IMR-90 (cell line): ENCODE results near the gene MTTP. TPM values are rescaled to one million over a fixed set of nuclear protein-coding genes. Genes with fewer than 3 reads are reported as not detected.

Experiments used
- ATAC-seq: fragments of 200-7000 bp; cut with Tn5 transposase; 2 replicates; pipeline ENCODE4 v1.9.1; 2020; ENCODE audit warnings: low read depth, mild to moderate bottlenecking, moderate library complexity
- BruUV-seq: library from RNA; stranded (reverse); fragments of 400-500 nt; replicated peaks from 2 replicates; lab custom pipeline; 2021; lab: Mats Ljungman, UMichigan
- CTCF ChIA-PET: fragments of 300-600 bp; formaldehyde crosslinking; extraction: SDS; loops from one replicate; lab custom pipeline; 2021; ENCODE audit warnings: antibody characterized with exemption; lab: Yijun Ruan, JAX
- POLR2A ChIA-PET: fragments of 300-600 bp; sonication (Branson Sonifier 250); formaldehyde crosslinking; loops from one replicate; lab custom pipeline; 2022; ENCODE audit warnings: antibody characterized with exemption; ENCODE audit not compliant: unreplicated experiment; lab: Charles Lee
- DNase-seq: peaks from one replicate; pipeline ENCODE4 v3.0.0; 2013
- H2AFZ ChIP-seq: replicated peaks from 2 replicates; pipeline ENCODE3; 2013; ENCODE audit warnings: low read length, mild to moderate bottlenecking; ENCODE audit not compliant: poor library complexity
- H2AK5ac ChIP-seq: 2 replicates; pipeline ENCODE4 v1.6.1; 2013; ENCODE audit warnings: low read depth, low read length, inconsistent platforms
- H2AK9ac ChIP-seq: replicated peaks from 2 replicates; pipeline ENCODE3; 2013; ENCODE audit warnings: mild to moderate bottlenecking, low read depth, low read length, moderate library complexity; ENCODE audit not compliant: poor library complexity
- H2BK120ac ChIP-seq: 2 replicates; pipeline ENCODE4 v1.6.1; 2013; ENCODE audit warnings: low read depth, low read length, inconsistent platforms
- H2BK15ac ChIP-seq: 3 replicates; pipeline ENCODE4 v1.6.1; 2013; ENCODE audit warnings: low read depth, low read length, inconsistent platforms
- H2BK20ac ChIP-seq: 2 replicates; pipeline ENCODE4 v1.6.1; 2013; ENCODE audit warnings: low read depth, mild to moderate bottlenecking, inconsistent platforms, low read length, moderate library complexity
- H2BK5ac ChIP-seq: 2 replicates; pipeline ENCODE4 v1.6.1; 2013; ENCODE audit warnings: mild to moderate bottlenecking, low read depth, low read length, inconsistent platforms; ENCODE audit not compliant: poor library complexity, severe bottlenecking
- H3K14ac ChIP-seq: replicated peaks from 2 replicates; pipeline ENCODE4 v1.6.1; 2013; ENCODE audit warnings: low read depth, low read length, inconsistent platforms
- H3K18ac ChIP-seq: 2 replicates; pipeline ENCODE4 v1.6.1; 2013; ENCODE audit warnings: low read depth, low read length, control low read depth
- H3K23ac ChIP-seq: 2 replicates; pipeline ENCODE4 v1.6.1; 2013; ENCODE audit warnings: low read depth, low read length, inconsistent platforms
- H3K27ac ChIP-seq: 2 replicates; pipeline ENCODE4 v1.5.1; 2013; ENCODE audit warnings: mild to moderate bottlenecking, control low read depth, low read length; ENCODE audit not compliant: insufficient read depth
- H3K27me3 ChIP-seq: 2 replicates; pipeline ENCODE4 v1.6.1; 2013; ENCODE audit warnings: low read length; ENCODE audit not compliant: control insufficient read depth, insufficient read depth
- H3K36me3 ChIP-seq: 2 replicates; pipeline ENCODE4 v1.6.1; 2013; ENCODE audit warnings: low read length, mixed read lengths; ENCODE audit not compliant: control insufficient read depth, insufficient read depth
- H3K4ac ChIP-seq: 2 replicates; pipeline ENCODE4 v1.6.1; 2013; ENCODE audit warnings: low read depth, low read length, inconsistent platforms
- H3K4me1 ChIP-seq: 2 replicates; pipeline ENCODE4 v1.6.1; 2013; ENCODE audit warnings: low read length, mixed read lengths; ENCODE audit not compliant: control insufficient read depth, insufficient read depth
- H3K4me2 ChIP-seq: 2 replicates; pipeline ENCODE4 v1.6.1; 2013; ENCODE audit warnings: low read depth, mild to moderate bottlenecking, control low read depth, low read length, moderate library complexity
- H3K4me3 ChIP-seq: 2 replicates; pipeline ENCODE4 v1.5.1; 2013; ENCODE audit warnings: low read depth, mild to moderate bottlenecking, control low read depth, low read length, moderate library complexity; ENCODE audit not compliant: insufficient read depth
- H3K56ac ChIP-seq: 2 replicates; pipeline ENCODE4 v1.6.1; 2013; ENCODE audit warnings: low read length, inconsistent platforms; ENCODE audit not compliant: insufficient read depth; ENCODE audit errors: extremely low read depth
- H3K79me1 ChIP-seq, 2 experiments: 2 replicates each; pipeline ENCODE4 v1.6.1; 2013; ENCODE audit warnings: low read length in 2 of 2, inconsistent platforms in 1 of 2, low read depth in 1 of 2
- H3K9ac ChIP-seq: 2 replicates; pipeline ENCODE4 v1.6.1; 2013; ENCODE audit warnings: low read depth, low read length, control low read depth
- H3K9me1 ChIP-seq: 2 replicates; pipeline ENCODE4 v1.6.1; 2013; ENCODE audit warnings: low read length, inconsistent platforms; ENCODE audit not compliant: insufficient read depth
- H3K9me3 ChIP-seq: 2 replicates; pipeline ENCODE4 v1.6.1; 2013; ENCODE audit warnings: low read length; ENCODE audit not compliant: control insufficient read depth, insufficient read depth
- H4K20me1 ChIP-seq: 2 replicates; pipeline ENCODE4 v1.6.1; 2013; ENCODE audit warnings: low read length, inconsistent platforms; ENCODE audit not compliant: insufficient read depth
- H4K5ac ChIP-seq: 2 replicates; pipeline ENCODE4 v1.6.1; 2013; ENCODE audit warnings: mild to moderate bottlenecking, low read depth, low read length, control low read depth
- H4K8ac ChIP-seq, 2 experiments: 2 replicates each; pipeline ENCODE4 v1.6.1; 2013; ENCODE audit warnings: low read depth in 2 of 2, low read length in 2 of 2, control low read depth in 1 of 2, inconsistent platforms in 1 of 2
- H4K91ac ChIP-seq: 2 replicates; pipeline ENCODE4 v1.6.1; 2013; ENCODE audit warnings: low read depth, low read length, inconsistent platforms; ENCODE audit not compliant: insufficient read depth
- CEBPB ChIP-seq: IDR thresholded peaks from 2 replicates; pipeline ENCODE4 v1.6.1; 2012; ENCODE audit warnings: low read depth, low read length, improper control_type of control experiment
- ELK1 ChIP-seq: fragments of 150-350 bp; IDR thresholded peaks from 2 replicates; pipeline ENCODE4 v1.6.1; 2016; ENCODE audit warnings: low read depth, mild to moderate bottlenecking, low read length, moderate library complexity, borderline replicate concordance
- MAZ ChIP-seq: IDR thresholded peaks from 2 replicates; pipeline ENCODE4 v1.6.1; 2012; ENCODE audit warnings: low read depth, mild to moderate bottlenecking, low read length, improper control_type of control experiment, moderate library complexity, borderline replicate concordance
- WGBS, 2 experiments: methylation state at CpG; one replicate each; pipeline versions ENCODE4 v1.1.5 to v1.1.7; 2013; ENCODE audit warnings: missing lambda C conversion rate in 2 of 2; ENCODE audit not compliant: insufficient read length in 1 of 2; ENCODE audit errors: extremely low coverage in 2 of 2; 5-methylcytosine and 5-hydroxymethylcytosine counted together
- dilution Hi-C: fragments of 300-500 bp; cut with HindIII; formaldehyde crosslinking; loops from one replicate; pipeline ENCODE4 v1.14.3; 2018; ENCODE audit warnings: low sequenced_read_pairs; ENCODE audit not compliant: unreplicated experiment
- in situ Hi-C: fragments of 300-500 bp; cut with MboI; formaldehyde crosslinking; loops from 3 replicates; pipeline ENCODE4 v1.14.3; 2019; ENCODE audit warnings: low sequenced_read_pairs, inconsistent platforms, mixed read lengths
- intact Hi-C: fragments of 100-400 bp; cut with micrococcal nuclease; formaldehyde crosslinking; loops from 2 replicates; pipeline ENCODE4 v1.10.0; 2022
- polyA plus RNA-seq, 3 experiments: library from polyadenylated mRNA; depleted of rRNA; stranded (reverse); fragments of >200 nt; gene quantifications; 2 replicates each; pipeline ENCODE4 v1.2.3, GENCODE V29; 2012; ENCODE audit warnings: low replicate concordance in 1 of 3
- total RNA-seq: library from RNA; depleted of rRNA; stranded (reverse); fragments of >200 nt; gene quantifications from 2 replicates; pipeline ENCODE4 v1.2.3, GENCODE V29; 2012

MTTP gene
- total and polyA plus RNA-seq, 2 of the 4 experiments (the other 2 are of a cell fraction), result under 0.01 to 0.03 TPM

GRCh38 chr4:99587803-99588202 is 13.2 kb downstream of the MTTP start:
- no TSS peak for BruUV-seq
- Histone ChIP-seq H3K27ac (no peak overlapping the region), H3K56ac (no peak overlapping the region), H3K9me1 (no peaks in the 10 kb centered on the region), H2BK5ac (no peak overlapping the region), H3K9ac (no peak overlapping the region), H4K91ac (no peak overlapping the region), H2AFZ (no peak overlapping the region), H2BK20ac (no peak overlapping the region), H3K14ac (no peak overlapping the region), H2BK15ac (no peak overlapping the region), H4K20me1 (no peaks in the 10 kb centered on the region), H3K23ac (no peak overlapping the region), H3K4ac (no peak overlapping the region), H3K4me3 (no peak overlapping the region), H3K36me3 (no peaks in the 10 kb centered on the region), H4K5ac (no peak overlapping the region), H3K4me1 (no peaks in the 10 kb centered on the region), H2BK120ac (no peak overlapping the region), H4K8ac (no peak overlapping the region), H3K18ac (no peak overlapping the region), H3K4me2 (no peak overlapping the region), H2AK5ac (no peak overlapping the region), H2AK9ac (no peak overlapping the region), H3K79me1 (no peaks in the 10 kb centered on the region), H3K27me3 (no peaks in the 10 kb centered on the region), H3K9me3 (no peaks in the 10 kb centered on the region)
- no peak for TF ChIP-seq ELK1
- TF ChIP-seq MAZ, result no peak
- TF ChIP-seq CEBPB, result no peak
- intact Hi-C loops (no loop called here), dilution Hi-C loops (no loop called here), in situ Hi-C loops (no loop called here)
- no peak for ATAC-seq
- no peak for DNase-seq
- CTCF ChIA-PET, result no interaction called here
- WGBS, 2 experiments, result no CpG with 5 or more reads among the region's 1 CpG
- POLR2A ChIA-PET, result no interaction called here
